Suprapubic skin (tissue), 4 donors: ENCODE measurements around the gene SERPINA6. TPM values are rescaled to one million over a fixed set of nuclear protein-coding genes. Genes with fewer than 3 reads are reported as not detected.
"Not testable (repeated sequence)": the region's sequence is repeated elsewhere in the genome, so short reads cannot be mapped to it uniquely, and the experiment has no call there.

Experiments
- DNase-seq, 2 donors: peaks; one replicate each; pipeline ENCODE4 v3.0.0-alpha.2; 2019; ENCODE audit warnings: low spot score in 2 of 2
- H3K27ac ChIP-seq: fragments of 200-600 bp; sonication (generic); one replicate; pipeline ENCODE4 v1.5.1; 2019
- H3K27me3 ChIP-seq: fragments of 200-600 bp; sonication (generic); one replicate; pipeline ENCODE4 v1.5.1; 2019
- H3K36me3 ChIP-seq: fragments of 200-600 bp; sonication (generic); one replicate; pipeline ENCODE4 v1.5.1; 2019
- H3K4me1 ChIP-seq: fragments of 200-600 bp; sonication (generic); one replicate; pipeline ENCODE4 v1.5.1; 2019
- H3K4me3 ChIP-seq: fragments of 200-600 bp; sonication (generic); one replicate; pipeline ENCODE4 v1.5.1; 2019; ENCODE audit warnings: mild to moderate bottlenecking
- H3K9me3 ChIP-seq: fragments of 200-600 bp; sonication (generic); one replicate; pipeline ENCODE4 v1.5.1; 2019
- CTCF ChIP-seq, 2 donors: fragments of 200-600 bp in 1 of 2; fragments of 450-650 bp in 1 of 2; sonication (generic) in 1 of 2; IDR thresholded peaks; one replicate each; pipeline ENCODE4 v1.5.1; 2016 to 2019; ENCODE audit warnings: antibody characterized with exemption in 2 of 2, mild to moderate bottlenecking in 1 of 2, moderate library complexity in 1 of 2
- EP300 ChIP-seq: sonication (generic); formaldehyde crosslinking; IDR thresholded peaks from one replicate; pipeline ENCODE4 v1.6.1; 2017; ENCODE audit warnings: antibody characterized with exemption
- POLR2A ChIP-seq, 2 donors: fragments of 450-650 bp; IDR thresholded peaks; one replicate each; pipeline ENCODE4 v1.6.1; 2017; ENCODE audit warnings: antibody characterized with exemption in 2 of 2, mild to moderate bottlenecking in 2 of 2, moderate library complexity in 2 of 2
- POLR2AphosphoS5 ChIP-seq, 3 donors: sonication (generic); formaldehyde crosslinking; IDR thresholded peaks; one replicate each; pipeline ENCODE4 v1.6.1; 2017; ENCODE audit warnings: antibody characterized with exemption in 3 of 3
- WGBS: methylation state at CpG from one replicate; pipeline ENCODE4 v1.1.5; 2018; 5-methylcytosine and 5-hydroxymethylcytosine counted together
- total RNA-seq, 4 donors: library from RNA; depleted of rRNA; stranded (reverse); fragments of >200 nt; gene quantifications; one replicate each; pipeline ENCODE4 v1.1.0, GENCODE V29; 2016

SERPINA6 gene
- total RNA-seq, 4 donors from 2014 or later = 0.97 TPM; not detected in 3

GRCh38 chr14:94305620-94306019 is 17.5 kb downstream of the SERPINA6 start:
- Histone ChIP-seq H3K27me3 (no peaks in the 10 kb centered on the region), H3K4me1 (no peaks in the 10 kb centered on the region), H3K27ac (no peak overlapping the region), H3K36me3 (no peaks in the 10 kb centered on the region), H3K4me3 (no peak overlapping the region), H3K9me3 (peaks cover 6% of the 10 kb centered on the region)
- WGBS = 72% methylated on average over 2 of the region's 2 CpGs
- DNase-seq = no peak
- TF ChIP-seq POLR2AphosphoS5 (IDR thresholded peaks at IDR 0.05) (no peak), POLR2A (IDR thresholded peaks at IDR 0.05) (no peak), CTCF (IDR thresholded peaks at IDR 0.05) (no peak), EP300 (no peak)

- H3K36me3 ChIP-seq = no peaks in the 10 kb centered on the region
- WGBS = 90% methylated on average over 6 of the region's 6 CpGs
- no peaks in the 10 kb centered on the region for H3K4me1 ChIP-seq
- no peak overlapping the region for H3K4me3 ChIP-seq
- TF ChIP-seq POLR2AphosphoS5 (IDR thresholded peaks at IDR 0.05) (no peak), CTCF (IDR thresholded peaks at IDR 0.05) (no peak), EP300 (no peak), POLR2A (IDR thresholded peaks at IDR 0.05) (no peak)
- H3K27ac ChIP-seq = no peak overlapping the region
- peaks cover 6% of the 10 kb centered on the region for H3K9me3 ChIP-seq
- no peaks in the 10 kb centered on the region for H3K27me3 ChIP-seq
- no peak for DNase-seq
Measured at GRCh38 chr14:94304243-94304642, 18.9 kb downstream of the SERPINA6 start.

- Histone ChIP-seq H3K27ac (no peak overlapping the region), H3K4me3 (no peak overlapping the region), H3K36me3 (no peaks in the 10 kb centered on the region), H3K9me3 (peaks cover 6% of the 10 kb centered on the region), H3K4me1 (no peaks in the 10 kb centered on the region), H3K27me3 (no peaks in the 10 kb centered on the region)
- no peak for TF ChIP-seq CTCF (IDR thresholded peaks at IDR 0.05)
- no peak for TF ChIP-seq POLR2A (IDR thresholded peaks at IDR 0.05)
- TF ChIP-seq EP300 = no peak
- TF ChIP-seq POLR2AphosphoS5 (IDR thresholded peaks at IDR 0.05) = no peak
- WGBS = 84% methylated on average over 5 of the region's 7 CpGs
- no peak for DNase-seq
Measured at GRCh38 chr14:94303111-94303510, 20.0 kb downstream of the SERPINA6 start.

- Histone ChIP-seq H3K4me3 (no peak overlapping the region), H3K9me3 (no peaks in the 10 kb centered on the region), H3K27me3 (peaks cover 3% of the 10 kb centered on the region), H3K36me3 (no peaks in the 10 kb centered on the region), H3K27ac (no peak overlapping the region), H3K4me1 (no peaks in the 10 kb centered on the region)
- 88% methylated on average over 10 of the region's 15 CpGs for WGBS
- no peak for DNase-seq
- TF ChIP-seq CTCF (IDR thresholded peaks at IDR 0.05) = no peak
- TF ChIP-seq EP300 = no peak
- TF ChIP-seq POLR2A (IDR thresholded peaks at IDR 0.05) = no peak
- TF ChIP-seq POLR2AphosphoS5 (IDR thresholded peaks at IDR 0.05) = no peak
Measured at GRCh38 chr14:94298130-94298529, 25.0 kb downstream of the SERPINA6 start.

GRCh38 chr14:94296181-94296545 is 27.0 kb downstream of the SERPINA6 start:
- not testable (repeated sequence) for H3K36me3 ChIP-seq, H3K27me3 ChIP-seq, H3K9me3 ChIP-seq, H3K4me1 ChIP-seq, H3K27ac ChIP-seq, H3K4me3 ChIP-seq, DNase-seq
- 69% methylated on average over 4 of the region's 4 CpGs for WGBS
